Prostate gland (tissue), 2 donors: ENCODE results near the gene CADPS.

Experiments
- POLR2A ChIP-seq: fragments of 450-650 bp; IDR thresholded peaks from one replicate; pipeline ENCODE4 v1.6.1; 2016; ENCODE audit warnings: antibody characterized with exemption, mild to moderate bottlenecking
- POLR2AphosphoS5 ChIP-seq: sonication (generic); formaldehyde crosslinking; IDR thresholded peaks from one replicate; pipeline ENCODE4 v1.6.1; 2017; ENCODE audit warnings: antibody characterized with exemption
- TF ChIP-seq, protein P1 (sequence below), 4 experiments: fragments of 200-600 bp in 2 of 4; fragments of 450-650 bp in 2 of 4; sonication (generic) in 2 of 4; IDR thresholded peaks; 1 replicate in 3 of 4; 2 replicates in 1 of 4; pipeline ENCODE4 v1.5.1; 2016 to 2019; ENCODE audit warnings: antibody characterized with exemption in 4 of 4, mild to moderate bottlenecking in 2 of 4, moderate library complexity in 2 of 4

GRCh38 chr3:62797132-62797531 lies 78.1 kb downstream of the CADPS start:
- TF ChIP-seq, protein P1, sequence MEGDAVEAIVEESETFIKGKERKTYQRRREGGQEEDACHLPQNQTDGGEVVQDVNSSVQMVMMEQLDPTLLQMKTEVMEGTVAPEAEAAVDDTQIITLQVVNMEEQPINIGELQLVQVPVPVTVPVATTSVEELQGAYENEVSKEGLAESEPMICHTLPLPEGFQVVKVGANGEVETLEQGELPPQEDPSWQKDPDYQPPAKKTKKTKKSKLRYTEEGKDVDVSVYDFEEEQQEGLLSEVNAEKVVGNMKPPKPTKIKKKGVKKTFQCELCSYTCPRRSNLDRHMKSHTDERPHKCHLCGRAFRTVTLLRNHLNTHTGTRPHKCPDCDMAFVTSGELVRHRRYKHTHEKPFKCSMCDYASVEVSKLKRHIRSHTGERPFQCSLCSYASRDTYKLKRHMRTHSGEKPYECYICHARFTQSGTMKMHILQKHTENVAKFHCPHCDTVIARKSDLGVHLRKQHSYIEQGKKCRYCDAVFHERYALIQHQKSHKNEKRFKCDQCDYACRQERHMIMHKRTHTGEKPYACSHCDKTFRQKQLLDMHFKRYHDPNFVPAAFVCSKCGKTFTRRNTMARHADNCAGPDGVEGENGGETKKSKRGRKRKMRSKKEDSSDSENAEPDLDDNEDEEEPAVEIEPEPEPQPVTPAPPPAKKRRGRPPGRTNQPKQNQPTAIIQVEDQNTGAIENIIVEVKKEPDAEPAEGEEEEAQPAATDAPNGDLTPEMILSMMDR (IDR thresholded peaks at IDR 0.05), result no peak
- no peak for TF ChIP-seq POLR2A
- no peak for TF ChIP-seq POLR2AphosphoS5
